ENCODE results near the gene AP1S1.

Gene AP1S1

DNA sequence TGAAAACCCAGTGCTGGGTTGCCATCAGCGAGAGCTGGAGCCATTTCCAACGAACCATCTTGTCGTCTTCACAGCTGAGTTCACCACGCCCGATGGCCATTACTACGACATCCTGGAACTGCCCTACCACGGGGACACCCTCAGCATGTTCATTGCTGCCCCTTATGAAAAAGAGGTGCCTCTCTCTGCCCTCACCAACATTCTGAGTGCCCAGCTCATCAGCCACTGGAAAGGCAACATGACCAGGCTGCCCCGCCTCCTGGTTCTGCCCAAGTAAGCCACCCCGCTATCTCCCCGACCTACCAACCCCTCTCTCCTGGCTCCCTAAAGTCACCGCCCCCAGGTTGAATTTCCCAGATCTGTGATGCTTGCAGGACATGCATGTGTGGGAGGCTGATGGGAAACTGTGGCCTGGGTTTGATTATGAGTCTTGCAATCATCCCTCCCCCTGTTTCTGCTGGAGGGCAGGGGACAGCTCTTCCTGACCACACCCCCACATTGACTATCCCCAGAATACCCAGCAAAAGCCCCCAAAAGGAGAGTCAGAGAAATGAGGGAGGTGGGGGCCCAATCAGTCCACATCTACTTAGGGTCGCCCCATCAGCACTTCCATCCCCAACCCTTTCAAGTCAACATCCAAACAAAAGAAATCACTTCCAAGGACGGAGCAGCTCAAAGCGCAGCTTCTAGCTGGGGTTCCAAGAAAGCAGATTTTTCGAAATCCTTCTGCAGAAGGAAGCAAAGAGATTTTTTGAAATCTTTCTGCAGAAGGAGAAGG is 20.5 kb upstream of the AP1S1 start:
- H3K4me3 ChIP-seq (ENCODE audit: low read depth, low read length): no peak overlapping the region
- 0 out of 2 replicates have a peak, but pooled peaks have one; percentile 29 for TF ChIP-seq MYC (IDR thresholded peaks at IDR 0.05; ENCODE audit: low read depth, low read length)
- TF ChIP-seq, protein P1, sequence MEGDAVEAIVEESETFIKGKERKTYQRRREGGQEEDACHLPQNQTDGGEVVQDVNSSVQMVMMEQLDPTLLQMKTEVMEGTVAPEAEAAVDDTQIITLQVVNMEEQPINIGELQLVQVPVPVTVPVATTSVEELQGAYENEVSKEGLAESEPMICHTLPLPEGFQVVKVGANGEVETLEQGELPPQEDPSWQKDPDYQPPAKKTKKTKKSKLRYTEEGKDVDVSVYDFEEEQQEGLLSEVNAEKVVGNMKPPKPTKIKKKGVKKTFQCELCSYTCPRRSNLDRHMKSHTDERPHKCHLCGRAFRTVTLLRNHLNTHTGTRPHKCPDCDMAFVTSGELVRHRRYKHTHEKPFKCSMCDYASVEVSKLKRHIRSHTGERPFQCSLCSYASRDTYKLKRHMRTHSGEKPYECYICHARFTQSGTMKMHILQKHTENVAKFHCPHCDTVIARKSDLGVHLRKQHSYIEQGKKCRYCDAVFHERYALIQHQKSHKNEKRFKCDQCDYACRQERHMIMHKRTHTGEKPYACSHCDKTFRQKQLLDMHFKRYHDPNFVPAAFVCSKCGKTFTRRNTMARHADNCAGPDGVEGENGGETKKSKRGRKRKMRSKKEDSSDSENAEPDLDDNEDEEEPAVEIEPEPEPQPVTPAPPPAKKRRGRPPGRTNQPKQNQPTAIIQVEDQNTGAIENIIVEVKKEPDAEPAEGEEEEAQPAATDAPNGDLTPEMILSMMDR (IDR thresholded peaks at IDR 0.05; ENCODE audit: low read depth, low read length): no peak
- TF ChIP-seq POLR2A (IDR thresholded peaks at IDR 0.05; ENCODE audit: extremely low read depth, insufficient read length): no peak
- no peak for TF ChIP-seq MAX (IDR thresholded peaks at IDR 0.05; ENCODE audit: low read depth, low read length)
- DNase-seq (ENCODE audit: low read depth): peak; percentile 72

- TF ChIP-seq MAX (IDR thresholded peaks at IDR 0.05; ENCODE audit: low read depth, low read length) (peak; percentile 28; the same call in 1 of the 2 replicates), MYC (IDR thresholded peaks at IDR 0.05; ENCODE audit: low read depth, low read length) (peak; percentile 70; the same call in 1 of the 2 replicates)
- TF ChIP-seq, protein P1 (IDR thresholded peaks at IDR 0.05; ENCODE audit: low read depth, low read length): no peak
- no peak overlapping the region for H3K4me3 ChIP-seq (ENCODE audit: low read depth, low read length)
- peak; percentile 70 for DNase-seq (ENCODE audit: low read depth)
Observed at GRCh38 chr7:101134399-101134980, 19.8 kb upstream of the AP1S1 start.

DNA sequence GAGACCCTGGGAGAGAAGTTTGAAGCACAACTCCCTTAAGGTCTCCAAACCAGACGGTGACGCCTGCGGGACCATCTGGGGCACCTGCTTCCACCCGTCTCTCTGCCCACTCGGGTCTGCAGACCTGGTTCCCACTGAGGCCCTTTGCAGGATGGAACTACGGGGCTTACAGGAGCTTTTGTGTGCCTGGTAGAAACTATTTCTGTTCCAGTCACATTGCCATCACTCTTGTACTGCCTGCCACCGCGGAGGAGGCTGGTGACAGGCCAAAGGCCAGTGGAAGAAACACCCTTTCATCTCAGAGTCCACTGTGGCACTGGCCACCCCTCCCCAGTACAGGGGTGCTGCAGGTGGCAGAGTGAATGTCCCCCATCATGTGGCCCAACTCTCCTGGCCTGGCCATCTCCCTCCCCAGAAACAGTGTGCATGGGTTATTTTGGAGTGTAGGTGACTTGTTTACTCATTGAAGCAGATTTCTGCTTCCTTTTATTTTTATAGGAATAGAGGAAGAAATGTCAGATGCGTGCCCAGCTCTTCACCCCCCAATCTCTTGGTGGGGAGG is 16.5 kb upstream of the AP1S1 start:
- TF ChIP-seq, protein P1 (IDR thresholded peaks at IDR 0.05; ENCODE audit: low read depth, low read length): no peak
- no peak for TF ChIP-seq MAX (IDR thresholded peaks at IDR 0.05; ENCODE audit: low read depth, low read length)
- 0 out of 2 replicates have a peak, but pooled peaks have one; percentile 21 for TF ChIP-seq MYC (IDR thresholded peaks at IDR 0.05; ENCODE audit: low read depth, low read length)
- DNase-seq (ENCODE audit: low read depth): no peak
- peak overlapping the region; percentile 29 for H3K4me3 ChIP-seq (ENCODE audit: low read depth, low read length)

- peak; percentile 99 for DNase-seq (ENCODE audit: low read depth)
- TF ChIP-seq MAX (IDR thresholded peaks at IDR 0.05; ENCODE audit: low read depth, low read length) (peak; percentile 93), POLR2A (IDR thresholded peaks at IDR 0.05; ENCODE audit: extremely low read depth, insufficient read length) (no peak), MYC (IDR thresholded peaks at IDR 0.05; ENCODE audit: low read depth, low read length) (peak; percentile 81)
- TF ChIP-seq, protein P1 (IDR thresholded peaks at IDR 0.05; ENCODE audit: low read depth, low read length): peak; percentile 60
- H3K4me3 ChIP-seq (ENCODE audit: low read depth, low read length): peak overlapping the region; percentile 29
Observed at GRCh38 chr7:101138213-101138870, 15.9 kb upstream of the AP1S1 start.

DNA sequence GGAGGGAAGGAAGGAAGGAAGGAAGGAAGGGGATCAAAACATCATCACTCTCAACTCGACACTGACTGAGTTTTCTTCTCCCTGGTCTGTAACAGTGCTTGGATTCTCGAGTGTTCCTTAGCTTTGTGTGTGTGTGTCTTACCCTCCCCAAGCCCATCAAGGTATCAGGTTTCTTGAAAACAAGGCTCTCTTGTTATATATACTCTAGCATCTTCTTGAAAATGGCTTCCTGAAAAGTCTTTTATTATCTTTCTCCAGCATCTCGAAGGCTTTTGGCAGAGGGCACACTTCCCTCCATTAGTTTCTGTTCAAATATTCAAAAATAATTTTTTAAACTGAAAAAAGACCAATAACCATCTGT is 14.0 kb upstream of the AP1S1 start:
- H3K4me3 ChIP-seq (ENCODE audit: low read depth, low read length): no peak overlapping the region
- no peak for DNase-seq (ENCODE audit: low read depth)
- TF ChIP-seq POLR2A (IDR thresholded peaks at IDR 0.05; ENCODE audit: extremely low read depth, insufficient read length): no peak
- TF ChIP-seq, protein P1 (IDR thresholded peaks at IDR 0.05; ENCODE audit: low read depth, low read length): no peak
- no peak for TF ChIP-seq MAX (IDR thresholded peaks at IDR 0.05; ENCODE audit: low read depth, low read length)
- no peak for TF ChIP-seq MYC (IDR thresholded peaks at IDR 0.05; ENCODE audit: low read depth, low read length)

Measured in NB4 (cell line).